WTC11 (cell line): ENCODE data around the gene OTUD4. TPM values are rescaled to one million over a fixed set of nuclear protein-coding genes. Genes with fewer than 3 reads are reported as not detected.

Source experiments
- ATAC-seq: fragments of 200-7000 bp; cut with Tn5 transposase; 2 replicates; pipeline ENCODE4 v1.10.0; 2021; ENCODE audit warnings: mild to moderate bottlenecking, moderate library complexity
- CTCF ChIA-PET: fragments of 300-600 bp; sonication (Branson Sonifier 250); formaldehyde crosslinking; loops from one replicate; lab custom pipeline; 2021; ENCODE audit warnings: antibody characterized with exemption; lab: Charles Lee
- POLR2A ChIA-PET: fragments of 350-600 bp; sonication (Branson Sonifier 250); formaldehyde crosslinking; loops from one replicate; lab custom pipeline; 2021; ENCODE audit warnings: antibody characterized with exemption; lab: Charles Lee
- DNase-seq: peaks from one replicate; pipeline ENCODE4 v3.0.0; 2021; ENCODE audit warnings: low spot score
- H3K27ac Mint-ChIP-seq: 2 replicates; pipeline ENCODE4 v1.8.0; 2021; ENCODE audit warnings: mixed read lengths
- H3K27me3 Mint-ChIP-seq: 2 replicates; pipeline ENCODE4 v1.8.0; 2021; ENCODE audit warnings: low read depth, mild to moderate bottlenecking, moderate library complexity, mixed read lengths
- H3K36me3 Mint-ChIP-seq: 2 replicates; pipeline ENCODE4 v1.8.0; 2021; ENCODE audit warnings: mixed read lengths
- H3K4me1 Mint-ChIP-seq: 2 replicates; pipeline ENCODE4 v1.8.0; 2022; ENCODE audit warnings: mixed read lengths
- H3K4me3 Mint-ChIP-seq: 2 replicates; pipeline ENCODE4 v1.8.0; 2021; ENCODE audit warnings: mild to moderate bottlenecking, moderate library complexity, mixed read lengths
- H3K9me3 Mint-ChIP-seq: 2 replicates; pipeline ENCODE4 v1.8.0; 2021; ENCODE audit warnings: mixed read lengths
- ATF1 ChIP-seq: sonication (generic); formaldehyde crosslinking; IDR thresholded peaks from 2 replicates; pipeline ENCODE4 v1.8.1; 2023; ENCODE audit warnings: mild to moderate bottlenecking, moderate library complexity, missing genetic modification reagents
- ELF4 ChIP-seq: sonication (generic); formaldehyde crosslinking; IDR thresholded peaks from 2 replicates; pipeline ENCODE4 v1.8.1; 2022; ENCODE audit warnings: low read depth, mild to moderate bottlenecking, moderate library complexity, missing genetic modification reagents
- EMX1 ChIP-seq: fragments of 250-450 bp; sonication (Bioruptor Pico); IDR thresholded peaks from 2 replicates; pipeline ENCODE4 v1.8.0; 2021; ENCODE audit warnings: mild to moderate bottlenecking
- FOXK1 ChIP-seq: sonication (generic); formaldehyde crosslinking; IDR thresholded peaks from 2 replicates; pipeline ENCODE4 v1.8.0; 2022; ENCODE audit warnings: mild to moderate bottlenecking, moderate library complexity, missing genetic modification reagents
- GABPB1 ChIP-seq: sonication (generic); formaldehyde crosslinking; IDR thresholded peaks from 2 replicates; pipeline ENCODE4 v1.8.1; 2023; ENCODE audit warnings: mild to moderate bottlenecking, missing genetic modification reagents
- HMGA2 ChIP-seq: fragments of 250-450 bp; sonication (Bioruptor Pico); IDR thresholded peaks from 2 replicates; pipeline ENCODE4 v1.4.0; 2021; ENCODE audit warnings: mild to moderate bottlenecking, moderate library complexity
- OVOL2 ChIP-seq: fragments of 250-450 bp; sonication (Bioruptor Pico); IDR thresholded peaks from 2 replicates; pipeline ENCODE4 v1.9.0; 2021; ENCODE audit warnings: mild to moderate bottlenecking, borderline replicate concordance
- RELA ChIP-seq: sonication (generic); formaldehyde crosslinking; IDR thresholded peaks from 2 replicates; pipeline ENCODE4 v1.8.1; 2022; ENCODE audit warnings: missing genetic modification reagents, mild to moderate bottlenecking, borderline replicate concordance
- SMAD3 ChIP-seq: sonication (generic); formaldehyde crosslinking; IDR thresholded peaks from 2 replicates; pipeline ENCODE4 v1.8.0; 2022; ENCODE audit warnings: missing genetic modification reagents, mild to moderate bottlenecking, borderline replicate concordance
- TEAD1 ChIP-seq: sonication (generic); formaldehyde crosslinking; IDR thresholded peaks from 2 replicates; pipeline ENCODE4 v1.8.0; 2022; ENCODE audit warnings: mild to moderate bottlenecking, missing genetic modification reagents
- TP53 ChIP-seq: sonication (generic); formaldehyde crosslinking; IDR thresholded peaks from 2 replicates; pipeline ENCODE4 v1.8.1; 2023; ENCODE audit warnings: mild to moderate bottlenecking, missing genetic modification reagents
- ZNF138 ChIP-seq: sonication (generic); formaldehyde crosslinking; conservative IDR thresholded peaks from 2 replicates; pipeline ENCODE4 v1.8.1; 2022; ENCODE audit warnings: mild to moderate bottlenecking, moderate library complexity, missing genetic modification reagents
- ZNF219 ChIP-seq: sonication (generic); formaldehyde crosslinking; IDR thresholded peaks from 2 replicates; pipeline ENCODE4 v1.8.0; 2023; ENCODE audit warnings: missing genetic modification reagents, mild to moderate bottlenecking, borderline replicate concordance
- total RNA-seq: library from RNA; stranded (reverse); gene quantifications from 3 replicates; pipeline ENCODE4 v1.2.3, GENCODE V29; 2021
- TF ChIP-seq, protein P1 (sequence below): sonication (generic); formaldehyde crosslinking; IDR thresholded peaks from 2 replicates; pipeline ENCODE4 v1.8.1; 2023; ENCODE audit warnings: mild to moderate bottlenecking, missing genetic modification reagents
- TF ChIP-seq, protein P2 (sequence below): fragments of 250-450 bp; sonication (Bioruptor Pico); IDR thresholded peaks from 2 replicates; pipeline ENCODE4 v1.8.0; 2021; ENCODE audit warnings: mild to moderate bottlenecking
- TF ChIP-seq, protein P3 (sequence below): fragments of 200-600 bp; IDR thresholded peaks from 2 replicates; pipeline ENCODE4 v1.8.0; 2022; ENCODE audit warnings: antibody characterized with exemption
- TF ChIP-seq, protein P4 (sequence below): sonication (generic); formaldehyde crosslinking; IDR thresholded peaks from 2 replicates; pipeline ENCODE4 v1.8.1; 2022; ENCODE audit warnings: mild to moderate bottlenecking, missing genetic modification reagents, moderate library complexity, borderline replicate concordance
- TF ChIP-seq, protein P5 (sequence below): fragments of 250-450 bp; sonication (Bioruptor Pico); IDR thresholded peaks from 2 replicates; pipeline ENCODE4 v1.9.0; 2021; ENCODE audit warnings: mild to moderate bottlenecking
- TF ChIP-seq, protein P6 (sequence below): sonication (generic); formaldehyde crosslinking; IDR thresholded peaks from 2 replicates; pipeline ENCODE4 v1.8.1; 2023; ENCODE audit warnings: mild to moderate bottlenecking, missing genetic modification reagents, borderline replicate concordance

OTUD4 gene
- total RNA-seq, 1 experiment from 2014 or later, result 44.6 TPM

DNA sequence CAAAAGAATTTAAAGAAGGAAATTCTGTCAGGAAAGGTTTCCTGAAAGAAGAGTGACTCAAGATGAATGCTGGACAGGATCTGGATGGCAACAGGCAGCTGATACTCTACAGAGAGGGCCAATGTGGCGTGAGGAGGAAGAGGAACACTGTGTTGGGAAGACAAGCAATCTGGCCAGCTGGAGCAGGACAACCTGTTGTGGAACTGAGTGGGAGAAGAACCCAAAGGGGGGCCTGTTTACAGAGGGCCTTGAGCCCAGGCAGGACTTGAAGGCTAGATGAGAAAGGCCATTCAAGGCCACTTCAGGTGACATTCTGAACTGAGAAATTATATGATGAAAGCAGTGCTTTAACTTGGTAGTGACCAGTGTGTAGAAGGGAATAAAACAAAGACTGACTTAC is 8.5 kb downstream of the OTUD4 start (continued):
- TF ChIP-seq, protein P1, sequence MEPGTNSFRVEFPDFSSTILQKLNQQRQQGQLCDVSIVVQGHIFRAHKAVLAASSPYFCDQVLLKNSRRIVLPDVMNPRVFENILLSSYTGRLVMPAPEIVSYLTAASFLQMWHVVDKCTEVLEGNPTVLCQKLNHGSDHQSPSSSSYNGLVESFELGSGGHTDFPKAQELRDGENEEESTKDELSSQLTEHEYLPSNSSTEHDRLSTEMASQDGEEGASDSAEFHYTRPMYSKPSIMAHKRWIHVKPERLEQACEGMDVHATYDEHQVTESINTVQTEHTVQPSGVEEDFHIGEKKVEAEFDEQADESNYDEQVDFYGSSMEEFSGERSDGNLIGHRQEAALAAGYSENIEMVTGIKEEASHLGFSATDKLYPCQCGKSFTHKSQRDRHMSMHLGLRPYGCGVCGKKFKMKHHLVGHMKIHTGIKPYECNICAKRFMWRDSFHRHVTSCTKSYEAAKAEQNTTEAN (CRISPR knock-in tag), result no peak
- TF ChIP-seq ZNF138 (CRISPR knock-in tag), result no peak
- TF ChIP-seq, all 79 proteins: peak for 0

DNA sequence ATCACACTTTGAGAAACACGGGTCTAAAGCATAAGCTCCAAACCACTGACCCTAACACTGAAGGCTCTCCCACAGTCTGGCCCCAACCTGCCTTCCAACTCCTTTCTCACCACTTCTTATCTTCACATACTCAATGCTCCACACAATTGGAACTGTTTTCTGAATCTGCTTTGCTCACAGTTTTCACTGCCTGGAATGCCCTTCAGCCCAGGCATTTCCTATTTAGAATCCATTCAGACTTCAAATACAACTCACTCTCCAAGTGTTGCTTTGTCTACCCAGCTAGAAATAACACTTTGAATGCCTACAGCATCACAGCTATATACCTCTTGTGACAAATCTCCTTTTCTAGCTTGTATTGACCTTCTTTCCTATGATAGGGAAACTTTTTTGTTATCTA is 10.2 kb downstream of the OTUD4 start:
- H3K9me3 Mint-ChIP-seq, result no peaks in the 10 kb centered on the region
- no peak overlapping the region for H3K4me3 Mint-ChIP-seq
- no peak overlapping the region for H3K27ac Mint-ChIP-seq
- TF ChIP-seq, protein P2, sequence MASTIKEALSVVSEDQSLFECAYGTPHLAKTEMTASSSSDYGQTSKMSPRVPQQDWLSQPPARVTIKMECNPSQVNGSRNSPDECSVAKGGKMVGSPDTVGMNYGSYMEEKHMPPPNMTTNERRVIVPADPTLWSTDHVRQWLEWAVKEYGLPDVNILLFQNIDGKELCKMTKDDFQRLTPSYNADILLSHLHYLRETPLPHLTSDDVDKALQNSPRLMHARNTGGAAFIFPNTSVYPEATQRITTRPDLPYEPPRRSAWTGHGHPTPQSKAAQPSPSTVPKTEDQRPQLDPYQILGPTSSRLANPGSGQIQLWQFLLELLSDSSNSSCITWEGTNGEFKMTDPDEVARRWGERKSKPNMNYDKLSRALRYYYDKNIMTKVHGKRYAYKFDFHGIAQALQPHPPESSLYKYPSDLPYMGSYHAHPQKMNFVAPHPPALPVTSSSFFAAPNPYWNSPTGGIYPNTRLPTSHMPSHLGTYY, result no peak
- TF ChIP-seq EMX1 (CRISPR knock-in tag) (no peak), HMGA2 (CRISPR knock-in tag) (no peak), OVOL2 (CRISPR knock-in tag) (no peak), TEAD1 (CRISPR knock-in tag) (no peak), ZNF219 (CRISPR knock-in tag) (no peak)
- TF ChIP-seq, protein P3, sequence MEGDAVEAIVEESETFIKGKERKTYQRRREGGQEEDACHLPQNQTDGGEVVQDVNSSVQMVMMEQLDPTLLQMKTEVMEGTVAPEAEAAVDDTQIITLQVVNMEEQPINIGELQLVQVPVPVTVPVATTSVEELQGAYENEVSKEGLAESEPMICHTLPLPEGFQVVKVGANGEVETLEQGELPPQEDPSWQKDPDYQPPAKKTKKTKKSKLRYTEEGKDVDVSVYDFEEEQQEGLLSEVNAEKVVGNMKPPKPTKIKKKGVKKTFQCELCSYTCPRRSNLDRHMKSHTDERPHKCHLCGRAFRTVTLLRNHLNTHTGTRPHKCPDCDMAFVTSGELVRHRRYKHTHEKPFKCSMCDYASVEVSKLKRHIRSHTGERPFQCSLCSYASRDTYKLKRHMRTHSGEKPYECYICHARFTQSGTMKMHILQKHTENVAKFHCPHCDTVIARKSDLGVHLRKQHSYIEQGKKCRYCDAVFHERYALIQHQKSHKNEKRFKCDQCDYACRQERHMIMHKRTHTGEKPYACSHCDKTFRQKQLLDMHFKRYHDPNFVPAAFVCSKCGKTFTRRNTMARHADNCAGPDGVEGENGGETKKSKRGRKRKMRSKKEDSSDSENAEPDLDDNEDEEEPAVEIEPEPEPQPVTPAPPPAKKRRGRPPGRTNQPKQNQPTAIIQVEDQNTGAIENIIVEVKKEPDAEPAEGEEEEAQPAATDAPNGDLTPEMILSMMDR, result no peak
- ATAC-seq (no peak), DNase-seq (no peak)
- CTCF ChIA-PET, result no interaction called here
- H3K27me3 Mint-ChIP-seq, result no peaks in the 10 kb centered on the region
- POLR2A ChIA-PET, result no interaction called here
- H3K4me1 Mint-ChIP-seq, result no peaks in the 10 kb centered on the region
- peaks cover 40% of the 10 kb centered on the region for H3K36me3 Mint-ChIP-seq

DNA sequence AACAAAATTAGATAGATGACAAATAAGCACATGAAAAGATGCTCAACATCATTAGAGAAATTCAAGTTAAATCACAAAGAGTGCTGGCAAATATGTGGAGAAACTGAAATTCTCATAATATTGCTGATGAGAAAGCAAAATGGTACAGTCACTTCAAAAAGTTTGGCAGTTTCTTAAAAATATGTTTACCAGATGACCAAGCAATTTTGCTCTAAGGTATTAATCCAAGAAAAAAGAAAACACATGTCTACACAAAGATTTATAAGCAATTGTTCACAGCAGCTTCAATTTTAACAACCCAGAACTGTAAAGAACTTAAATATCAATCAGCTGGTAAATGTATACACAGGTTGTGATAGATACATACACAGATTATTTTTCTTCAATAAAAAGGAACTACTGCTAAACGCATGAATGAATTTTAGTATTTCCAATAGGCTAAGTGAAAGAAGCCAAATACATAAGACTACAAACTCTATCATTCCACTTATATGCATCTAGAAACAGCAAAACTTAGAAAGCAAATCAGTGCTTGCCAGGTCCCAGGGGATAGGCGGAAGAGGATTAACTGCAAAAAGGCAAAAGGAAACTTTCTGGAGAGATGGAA is 11.7 kb downstream of the OTUD4 start:
- ChIA-PET POLR2A (no interaction called here), CTCF (no interaction called here)
- Mint-ChIP-seq H3K27ac (no peak overlapping the region), H3K9me3 (no peaks in the 10 kb centered on the region), H3K36me3 (peaks cover 30% of the 10 kb centered on the region), H3K4me3 (no peak overlapping the region), H3K4me1 (no peaks in the 10 kb centered on the region), H3K27me3 (no peaks in the 10 kb centered on the region)
- DNase-seq, result no peak
- no peak for ATAC-seq
- TF ChIP-seq SMAD3 (no peak), ATF1 (no peak), RELA (no peak), TP53 (CRISPR knock-in tag) (no peak), ELF4 (no peak), EMX1 (CRISPR knock-in tag) (no peak), FOXK1 (CRISPR knock-in tag) (no peak), GABPB1 (no peak)
- TF ChIP-seq, protein P4, sequence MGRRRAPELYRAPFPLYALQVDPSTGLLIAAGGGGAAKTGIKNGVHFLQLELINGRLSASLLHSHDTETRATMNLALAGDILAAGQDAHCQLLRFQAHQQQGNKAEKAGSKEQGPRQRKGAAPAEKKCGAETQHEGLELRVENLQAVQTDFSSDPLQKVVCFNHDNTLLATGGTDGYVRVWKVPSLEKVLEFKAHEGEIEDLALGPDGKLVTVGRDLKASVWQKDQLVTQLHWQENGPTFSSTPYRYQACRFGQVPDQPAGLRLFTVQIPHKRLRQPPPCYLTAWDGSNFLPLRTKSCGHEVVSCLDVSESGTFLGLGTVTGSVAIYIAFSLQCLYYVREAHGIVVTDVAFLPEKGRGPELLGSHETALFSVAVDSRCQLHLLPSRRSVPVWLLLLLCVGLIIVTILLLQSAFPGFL (CRISPR knock-in tag), result no peak
- TF ChIP-seq, protein P5, sequence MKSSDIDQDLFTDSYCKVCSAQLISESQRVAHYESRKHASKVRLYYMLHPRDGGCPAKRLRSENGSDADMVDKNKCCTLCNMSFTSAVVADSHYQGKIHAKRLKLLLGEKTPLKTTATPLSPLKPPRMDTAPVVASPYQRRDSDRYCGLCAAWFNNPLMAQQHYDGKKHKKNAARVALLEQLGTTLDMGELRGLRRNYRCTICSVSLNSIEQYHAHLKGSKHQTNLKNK (CRISPR knock-in tag), result no peak
- TF ChIP-seq, protein P6, sequence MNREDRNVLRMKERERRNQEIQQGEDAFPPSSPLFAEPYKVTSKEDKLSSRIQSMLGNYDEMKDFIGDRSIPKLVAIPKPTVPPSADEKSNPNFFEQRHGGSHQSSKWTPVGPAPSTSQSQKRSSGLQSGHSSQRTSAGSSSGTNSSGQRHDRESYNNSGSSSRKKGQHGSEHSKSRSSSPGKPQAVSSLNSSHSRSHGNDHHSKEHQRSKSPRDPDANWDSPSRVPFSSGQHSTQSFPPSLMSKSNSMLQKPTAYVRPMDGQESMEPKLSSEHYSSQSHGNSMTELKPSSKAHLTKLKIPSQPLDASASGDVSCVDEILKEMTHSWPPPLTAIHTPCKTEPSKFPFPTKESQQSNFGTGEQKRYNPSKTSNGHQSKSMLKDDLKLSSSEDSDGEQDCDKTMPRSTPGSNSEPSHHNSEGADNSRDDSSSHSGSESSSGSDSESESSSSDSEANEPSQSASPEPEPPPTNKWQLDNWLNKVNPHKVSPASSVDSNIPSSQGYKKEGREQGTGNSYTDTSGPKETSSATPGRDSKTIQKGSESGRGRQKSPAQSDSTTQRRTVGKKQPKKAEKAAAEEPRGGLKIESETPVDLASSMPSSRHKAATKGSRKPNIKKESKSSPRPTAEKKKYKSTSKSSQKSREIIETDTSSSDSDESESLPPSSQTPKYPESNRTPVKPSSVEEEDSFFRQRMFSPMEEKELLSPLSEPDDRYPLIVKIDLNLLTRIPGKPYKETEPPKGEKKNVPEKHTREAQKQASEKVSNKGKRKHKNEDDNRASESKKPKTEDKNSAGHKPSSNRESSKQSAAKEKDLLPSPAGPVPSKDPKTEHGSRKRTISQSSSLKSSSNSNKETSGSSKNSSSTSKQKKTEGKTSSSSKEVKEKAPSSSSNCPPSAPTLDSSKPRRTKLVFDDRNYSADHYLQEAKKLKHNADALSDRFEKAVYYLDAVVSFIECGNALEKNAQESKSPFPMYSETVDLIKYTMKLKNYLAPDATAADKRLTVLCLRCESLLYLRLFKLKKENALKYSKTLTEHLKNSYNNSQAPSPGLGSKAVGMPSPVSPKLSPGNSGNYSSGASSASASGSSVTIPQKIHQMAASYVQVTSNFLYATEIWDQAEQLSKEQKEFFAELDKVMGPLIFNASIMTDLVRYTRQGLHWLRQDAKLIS (CRISPR knock-in tag), result no peak
